HL-60 (cell line): ENCODE data around the gene TAF15.
A peak's percentile ranks its signal among the peaks of the same experiment; 100 is the strongest.

ENCODE experiments used
- DNase-seq, 2 experiments: peaks; one replicate each; pipeline ENCODE4 v3.0.0-alpha.2; 2010 to 2020; ENCODE audit warnings: low read depth in 1 of 2, low spot score in 1 of 2
- H3K27ac ChIP-seq: fragments of 250-450 bp; sonication (Bioruptor Pico); replicated peaks from 2 replicates; pipeline ENCODE4 v1.5.1; 2020; ENCODE audit warnings: mild to moderate bottlenecking, moderate library complexity
- H3K27me3 ChIP-seq: fragments of 250-450 bp; sonication (Bioruptor Pico); 2 replicates; pipeline ENCODE4 v1.5.1; 2021; ENCODE audit warnings: mild to moderate bottlenecking, moderate library complexity; ENCODE audit not compliant: insufficient read depth, poor library complexity, severe bottlenecking
- H3K4me3 ChIP-seq: replicated peaks from 2 replicates; pipeline ENCODE4 v1.5.1; 2011; ENCODE audit warnings: mild to moderate bottlenecking, control low read depth, low read length; ENCODE audit not compliant: insufficient read depth
- CTCF ChIP-seq: IDR thresholded peaks from one replicate; pipeline ENCODE4 v1.5.1; 2011; ENCODE audit warnings: low read length, control low read depth, inconsistent platforms; ENCODE audit not compliant: insufficient read depth
- GABPA ChIP-seq: IDR thresholded peaks from 2 replicates; pipeline ENCODE4 v1.6.1; 2012; ENCODE audit warnings: low read depth
- POLR2AphosphoS5 ChIP-seq: IDR thresholded peaks from 2 replicates; pipeline ENCODE4 v1.6.1; 2012; ENCODE audit warnings: low read depth
- REST ChIP-seq: IDR thresholded peaks from 2 replicates; pipeline ENCODE4 v1.6.1; 2012; ENCODE audit warnings: low read depth; ENCODE audit not compliant: insufficient replicate concordance
- SPI1 ChIP-seq: IDR thresholded peaks from 2 replicates; pipeline ENCODE4 v1.6.1; 2012; ENCODE audit warnings: low read depth, mild to moderate bottlenecking, borderline replicate concordance
- long read RNA-seq: library from polyadenylated mRNA; unstranded; transcript quantifications from one replicate; pipeline ENCODE4 v2.0.0, GENCODE V29; 2020

Gene TAF15
- long read RNA-seq, transcript TAF15-209 (1 exons, 2,103 nt) = major isoform, 10 of 43 reads
- long read RNA-seq, transcript TAF15-213 (7 exons, 760 nt) = minor isoform, 7 of 43 reads
- long read RNA-seq, partial matches to known transcripts = 3 of 43 reads
- long read RNA-seq, other reads (novel, unspliced or antisense) = 19 of 43 reads

- H3K4me3 ChIP-seq = peak within 1 kb of the TSS; percentile 98
- peak; percentile 98 for DNase-seq
- H3K27me3 ChIP-seq = no peaks in the 10 kb centered on the region
- TF ChIP-seq SPI1 (peak; percentile 72; the same call in 1 of the 2 replicates), POLR2AphosphoS5 (peak; percentile 99), GABPA (no peak), CTCF (peak; percentile 91), REST (peak; percentile 81)
- peak within 1 kb of the TSS; percentile 98 for H3K27ac ChIP-seq
Observed at GRCh38 chr17:35808962-35809854, at the start of gene TAF15. Gene TAF15 (plus strand): TSS chr17:35809484. CDS start chr17:35809570, 86 bp downstream.

DNA sequence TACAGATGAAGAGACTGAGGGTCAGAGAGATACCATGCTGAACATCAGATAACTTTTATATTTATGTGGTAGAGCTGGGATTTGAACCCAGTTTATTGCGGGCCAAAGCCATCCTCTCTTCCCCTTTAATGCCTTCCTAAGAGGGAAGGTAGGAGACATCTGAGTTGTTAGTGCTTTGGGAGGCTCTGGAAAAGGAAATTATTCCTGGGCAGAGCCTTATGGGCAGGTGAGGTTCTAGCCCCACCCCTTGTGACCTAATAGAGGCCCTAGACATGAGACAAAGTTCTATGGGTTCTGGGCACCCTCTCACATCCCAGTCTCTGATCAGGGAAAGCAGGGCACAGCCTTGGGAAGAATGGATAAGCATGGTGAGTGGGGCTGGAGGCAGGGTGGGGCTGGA, 48.7 kb upstream of the TAF15 start, which contains the start of gene C17orf50:
TSS of gene C17orf50 (plus strand) at position 301 of the 400 bp plus-strand sequence. CDS start at position 356, 55 bp downstream.
- DNase-seq = no peak
- TF ChIP-seq CTCF (no peak), SPI1 (no peak), REST (no peak), GABPA (no peak), POLR2AphosphoS5 (no peak)
- Histone ChIP-seq H3K27ac (no peak within 1 kb of the TSS), H3K27me3 (peaks cover 3% of the 10 kb centered on the region), H3K4me3 (no peak within 1 kb of the TSS)

DNA sequence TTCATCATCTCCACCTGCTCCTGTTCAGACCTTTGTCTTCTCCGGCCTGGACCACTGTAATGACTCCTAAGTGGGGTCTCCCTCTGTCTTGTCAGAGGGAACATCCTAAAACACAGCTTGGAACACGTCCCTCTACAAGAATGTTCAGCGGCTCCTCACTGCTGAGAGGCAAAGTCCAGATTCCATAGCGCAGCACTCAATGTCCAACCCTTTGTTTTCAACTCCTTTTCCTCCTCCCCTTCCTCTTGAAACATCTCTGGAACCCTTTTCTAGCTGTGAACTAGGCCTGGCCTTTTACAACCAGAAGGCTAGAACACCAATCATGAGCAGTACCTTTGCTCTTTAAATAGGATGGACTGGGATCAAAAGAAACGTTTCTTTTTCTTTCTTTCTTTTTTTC, 47.7 kb upstream of the TAF15 start:
- no peak overlapping the region for H3K27ac ChIP-seq
- TF ChIP-seq CTCF (no peak), SPI1 (no peak), GABPA (no peak), REST (no peak), POLR2AphosphoS5 (no peak)
- peaks cover 3% of the 10 kb centered on the region for H3K27me3 ChIP-seq
- H3K4me3 ChIP-seq = no peak overlapping the region
- DNase-seq = no peak
